Measurements from ENCODE around the gene COL28A1. TPM values are rescaled to one million over a fixed set of nuclear protein-coding genes. Genes with fewer than 3 reads are reported as not detected.

COL28A1 gene
- total RNA-seq, 1 experiment from 2014 or later, result not detected

- H3K27me3 ChIP-seq (ENCODE audit: low read length), result no peaks in the 10 kb centered on the region
- H2AFZ ChIP-seq (ENCODE audit: low read length), result no peak overlapping the region
- no peak overlapping the region for H3K9ac ChIP-seq (ENCODE audit: low read length)
- DNase-seq, result no peak
- H3K9me2 ChIP-seq (replicated peaks; ENCODE audit: insufficient read depth, low read length), result no peaks in the 10 kb centered on the region
- H3K36me3 ChIP-seq (ENCODE audit: insufficient read depth, low read length), result no peaks in the 10 kb centered on the region
- no peaks in the 10 kb centered on the region for H4K20me1 ChIP-seq (ENCODE audit: insufficient read depth, low read depth, low read length)
- no peak overlapping the region for H3K4me3 ChIP-seq (ENCODE audit: low read length)
- H3K27ac ChIP-seq (ENCODE audit: low read length), result no peak overlapping the region
- no peaks in the 10 kb centered on the region for H3K9me3 ChIP-seq (ENCODE audit: low read length)
- no peaks in the 10 kb centered on the region for H3K79me2 ChIP-seq (ENCODE audit: low read length)
- H3K4me1 ChIP-seq (ENCODE audit: low read length), result no peaks in the 10 kb centered on the region
- H3K4me2 ChIP-seq (ENCODE audit: low read depth, low read length, poor library complexity, severe bottlenecking), result no peak overlapping the region
Measured at GRCh38 chr7:7539711-7540110, 4.0 kb upstream of the COL28A1 start.

- Histone ChIP-seq H3K9me2 (replicated peaks; ENCODE audit: insufficient read depth, low read length) (no peaks in the 10 kb centered on the region), H3K27ac (ENCODE audit: low read length) (no peak overlapping the region), H3K36me3 (ENCODE audit: insufficient read depth, low read length) (no peaks in the 10 kb centered on the region), H2AFZ (ENCODE audit: low read length) (no peak overlapping the region), H3K4me2 (ENCODE audit: low read depth, low read length, poor library complexity, severe bottlenecking) (no peak overlapping the region), H3K9ac (ENCODE audit: low read length) (no peak overlapping the region), H3K4me1 (ENCODE audit: low read length) (no peaks in the 10 kb centered on the region), H3K79me2 (ENCODE audit: low read length) (no peaks in the 10 kb centered on the region), H3K9me3 (ENCODE audit: low read length) (no peaks in the 10 kb centered on the region), H3K4me3 (ENCODE audit: low read length) (no peak overlapping the region), H4K20me1 (ENCODE audit: insufficient read depth, low read depth, low read length) (no peaks in the 10 kb centered on the region), H3K27me3 (ENCODE audit: low read length) (no peaks in the 10 kb centered on the region)
- no peak for DNase-seq
Measured at GRCh38 chr7:7539152-7539551, 3.5 kb upstream of the COL28A1 start.

- Histone ChIP-seq H3K9me3 (ENCODE audit: low read length) (no peaks in the 10 kb centered on the region), H3K4me1 (ENCODE audit: low read length) (no peaks in the 10 kb centered on the region), H3K79me2 (ENCODE audit: low read length) (no peaks in the 10 kb centered on the region), H3K4me3 (ENCODE audit: low read length) (no peak overlapping the region), H3K9ac (ENCODE audit: low read length) (no peak overlapping the region), H4K20me1 (ENCODE audit: insufficient read depth, low read depth, low read length) (no peaks in the 10 kb centered on the region), H2AFZ (ENCODE audit: low read length) (no peak overlapping the region), H3K9me2 (replicated peaks; ENCODE audit: insufficient read depth, low read length) (no peaks in the 10 kb centered on the region), H3K36me3 (ENCODE audit: insufficient read depth, low read length) (no peaks in the 10 kb centered on the region), H3K4me2 (ENCODE audit: low read depth, low read length, poor library complexity, severe bottlenecking) (no peak overlapping the region), H3K27ac (ENCODE audit: low read length) (no peak overlapping the region), H3K27me3 (ENCODE audit: low read length) (no peaks in the 10 kb centered on the region)
- DNase-seq, result no peak
Measured at GRCh38 chr7:7537711-7538110, 2.0 kb upstream of the COL28A1 start.

GRCh38 chr7:7536396-7537019 lies 835 bp upstream of the COL28A1 start:
- no peak overlapping the region for H3K4me2 ChIP-seq (ENCODE audit: low read depth, low read length, poor library complexity, severe bottlenecking)
- no peaks in the 10 kb centered on the region for H3K9me3 ChIP-seq (ENCODE audit: low read length)
- H3K36me3 ChIP-seq (ENCODE audit: insufficient read depth, low read length), result no peaks in the 10 kb centered on the region
- H3K4me1 ChIP-seq (ENCODE audit: low read length), result no peaks in the 10 kb centered on the region
- H3K9ac ChIP-seq (ENCODE audit: low read length), result no peak overlapping the region
- no peaks in the 10 kb centered on the region for H3K27me3 ChIP-seq (ENCODE audit: low read length)
- H3K27ac ChIP-seq (ENCODE audit: low read length), result no peak overlapping the region
- no peaks in the 10 kb centered on the region for H3K9me2 ChIP-seq (replicated peaks; ENCODE audit: insufficient read depth, low read length)
- H2AFZ ChIP-seq (ENCODE audit: low read length), result no peak overlapping the region
- DNase-seq, result no peak
- H3K79me2 ChIP-seq (ENCODE audit: low read length), result no peaks in the 10 kb centered on the region
- H4K20me1 ChIP-seq (ENCODE audit: insufficient read depth, low read depth, low read length), result no peaks in the 10 kb centered on the region
- H3K4me3 ChIP-seq (ENCODE audit: low read length), result no peak overlapping the region

GRCh38 chr7:7533831-7534430 lies 1.7 kb downstream of the COL28A1 start:
- Histone ChIP-seq H3K9ac (ENCODE audit: low read length) (no peak overlapping the region), H3K27ac (ENCODE audit: low read length) (no peak overlapping the region), H3K4me3 (ENCODE audit: low read length) (no peak overlapping the region), H3K36me3 (ENCODE audit: insufficient read depth, low read length) (no peaks in the 10 kb centered on the region), H3K4me1 (ENCODE audit: low read length) (no peaks in the 10 kb centered on the region), H4K20me1 (ENCODE audit: insufficient read depth, low read depth, low read length) (no peaks in the 10 kb centered on the region), H2AFZ (ENCODE audit: low read length) (no peak overlapping the region), H3K4me2 (ENCODE audit: low read depth, low read length, poor library complexity, severe bottlenecking) (no peak overlapping the region), H3K27me3 (ENCODE audit: low read length) (no peaks in the 10 kb centered on the region), H3K9me3 (ENCODE audit: low read length) (no peaks in the 10 kb centered on the region), H3K79me2 (ENCODE audit: low read length) (no peaks in the 10 kb centered on the region), H3K9me2 (replicated peaks; ENCODE audit: insufficient read depth, low read length) (no peaks in the 10 kb centered on the region)
- DNase-seq, result no peak

- DNase-seq, result no peak
Measured at GRCh38 chr7:7529328-7529727, 6.3 kb downstream of the COL28A1 start.

GRCh38 chr7:7527047-7527446 lies 8.6 kb downstream of the COL28A1 start:
- Histone ChIP-seq H3K9me3 (ENCODE audit: low read length) (no peaks in the 10 kb centered on the region), H2AFZ (ENCODE audit: low read length) (no peak overlapping the region), H3K9ac (ENCODE audit: low read length) (no peak overlapping the region), H4K20me1 (ENCODE audit: insufficient read depth, low read depth, low read length) (no peaks in the 10 kb centered on the region), H3K9me2 (replicated peaks; ENCODE audit: insufficient read depth, low read length) (no peaks in the 10 kb centered on the region), H3K4me1 (ENCODE audit: low read length) (no peaks in the 10 kb centered on the region), H3K4me3 (ENCODE audit: low read length) (no peak overlapping the region), H3K36me3 (ENCODE audit: insufficient read depth, low read length) (no peaks in the 10 kb centered on the region), H3K4me2 (ENCODE audit: low read depth, low read length, poor library complexity, severe bottlenecking) (no peak overlapping the region), H3K27ac (ENCODE audit: low read length) (no peak overlapping the region), H3K79me2 (ENCODE audit: low read length) (no peaks in the 10 kb centered on the region), H3K27me3 (ENCODE audit: low read length) (no peaks in the 10 kb centered on the region)
- no peak for DNase-seq

More at GRCh38 chr7:7529328-7529727, 6.3 kb downstream of the COL28A1 start:
- Histone ChIP-seq H3K79me2 (ENCODE audit: low read length) (no peaks in the 10 kb centered on the region), H3K4me2 (ENCODE audit: low read depth, low read length, poor library complexity, severe bottlenecking) (no peak overlapping the region), H3K9ac (ENCODE audit: low read length) (no peak overlapping the region), H2AFZ (ENCODE audit: low read length) (no peak overlapping the region), H4K20me1 (ENCODE audit: insufficient read depth, low read depth, low read length) (no peaks in the 10 kb centered on the region), H3K27ac (ENCODE audit: low read length) (no peak overlapping the region), H3K9me3 (ENCODE audit: low read length) (no peaks in the 10 kb centered on the region), H3K27me3 (ENCODE audit: low read length) (no peaks in the 10 kb centered on the region), H3K9me2 (replicated peaks; ENCODE audit: insufficient read depth, low read length) (no peaks in the 10 kb centered on the region), H3K36me3 (ENCODE audit: insufficient read depth, low read length) (no peaks in the 10 kb centered on the region), H3K4me1 (ENCODE audit: low read length) (no peaks in the 10 kb centered on the region), H3K4me3 (ENCODE audit: low read length) (no peak overlapping the region)

GRCh38 chr7:7526006-7526405 lies 9.7 kb downstream of the COL28A1 start:
- Histone ChIP-seq H3K9ac (ENCODE audit: low read length) (no peak overlapping the region), H3K4me3 (ENCODE audit: low read length) (no peak overlapping the region), H2AFZ (ENCODE audit: low read length) (no peak overlapping the region), H3K9me2 (replicated peaks; ENCODE audit: insufficient read depth, low read length) (no peaks in the 10 kb centered on the region), H3K9me3 (ENCODE audit: low read length) (no peaks in the 10 kb centered on the region), H3K4me2 (ENCODE audit: low read depth, low read length, poor library complexity, severe bottlenecking) (no peak overlapping the region), H3K79me2 (ENCODE audit: low read length) (no peaks in the 10 kb centered on the region), H3K27ac (ENCODE audit: low read length) (no peak overlapping the region), H4K20me1 (ENCODE audit: insufficient read depth, low read depth, low read length) (no peaks in the 10 kb centered on the region), H3K36me3 (ENCODE audit: insufficient read depth, low read length) (no peaks in the 10 kb centered on the region), H3K27me3 (ENCODE audit: low read length) (no peaks in the 10 kb centered on the region), H3K4me1 (ENCODE audit: low read length) (no peaks in the 10 kb centered on the region)
- no peak for DNase-seq

Data from Karpas-422 (cell line).